SU-DHL-6 (cell line): Measurements from ENCODE around the gene IFFO2.

Source experiments
- H2AFZ ChIP-seq: fragments of 200-600 bp; sonication (generic); 2 replicates; pipeline ENCODE4 v1.6.1; 2014; ENCODE audit warnings: low read depth, mild to moderate bottlenecking, moderate library complexity, mixed read lengths, antibody characterized with exemption, low read length; ENCODE audit not compliant: severe bottlenecking
- H3F3A ChIP-seq: fragments of 200-600 bp; shearing (Covaris generic); 2 replicates; pipeline ENCODE4 v1.6.0; 2016; ENCODE audit warnings: antibody characterized with exemption, mild to moderate bottlenecking; ENCODE audit not compliant: insufficient read depth
- H3K27ac ChIP-seq: fragments of 200-600 bp; sonication (generic); 2 replicates; pipeline ENCODE4 v1.5.1; 2016; ENCODE audit warnings: low read depth, mild to moderate bottlenecking, low read length, moderate library complexity, mixed read lengths
- H3K27me3 ChIP-seq: fragments of 200-600 bp; sonication (generic), shearing (Covaris generic); 2 replicates; pipeline ENCODE4 v1.6.0; 2014; ENCODE audit warnings: mild to moderate bottlenecking, low read length
- H3K36me3 ChIP-seq: fragments of 200-600 bp; sonication (generic); 2 replicates; pipeline ENCODE4 v1.6.1; 2014; ENCODE audit warnings: mild to moderate bottlenecking, low read length, mixed read lengths
- H3K4me2 ChIP-seq: fragments of 300-600, 200-600 bp; shearing (Covaris generic), sonication (generic); 2 replicates; pipeline ENCODE4 v1.6.0; 2014; ENCODE audit warnings: low read length, low read depth, mild to moderate bottlenecking; ENCODE audit not compliant: poor library complexity, severe bottlenecking
- H3K4me3 ChIP-seq: fragments of 200-600 bp; sonication (generic); 2 replicates; pipeline ENCODE4 v1.5.1; 2014; ENCODE audit warnings: antibody characterized with exemption, low read length, mild to moderate bottlenecking, mixed read lengths; ENCODE audit not compliant: insufficient read depth, poor library complexity, severe bottlenecking
- H3K79me2 ChIP-seq: fragments of 200-600 bp; sonication (generic); 2 replicates; pipeline ENCODE4 v1.6.1; 2014; ENCODE audit warnings: mild to moderate bottlenecking, low read length, moderate library complexity; ENCODE audit not compliant: insufficient read depth
- H3K9ac ChIP-seq: fragments of 200-600 bp; sonication (generic); 2 replicates; pipeline ENCODE4 v1.7.0; 2014; ENCODE audit warnings: mild to moderate bottlenecking, low read length
- H3K9me2 ChIP-seq: fragments of 200-600 bp; sonication (generic); replicated peaks from 2 replicates; pipeline ENCODE4 v1.6.1; 2014; ENCODE audit warnings: low read length; ENCODE audit not compliant: insufficient read depth
- H3K9me3 ChIP-seq: fragments of 200-600 bp; sonication (generic); 2 replicates; pipeline ENCODE4 v1.6.1; 2014; ENCODE audit warnings: low read length, mixed read lengths; ENCODE audit not compliant: insufficient read depth
- H4K20me1 ChIP-seq: fragments of 200-600 bp; sonication (generic); 2 replicates; pipeline ENCODE4 v1.6.1; 2014; ENCODE audit warnings: low read depth, mild to moderate bottlenecking, antibody characterized with exemption, low read length, moderate library complexity, mixed read lengths
- EZH2phosphoT487 ChIP-seq: fragments of 200-600 bp; sonication (generic), shearing (Covaris generic); conservative IDR thresholded peaks from 2 replicates; pipeline ENCODE4 v1.6.1; 2018; ENCODE audit warnings: mild to moderate bottlenecking, antibody characterized with exemption, low read length, moderate library complexity, mixed read lengths
- TF ChIP-seq, protein P1 (sequence below): fragments of 200-600 bp; sonication (generic); IDR thresholded peaks from one replicate; pipeline ENCODE4 v1.5.1; 2017; ENCODE audit warnings: antibody characterized with exemption, mild to moderate bottlenecking, low read length, moderate library complexity; ENCODE audit not compliant: insufficient read depth, poor library complexity, severe bottlenecking

IFFO2 gene

DNA sequence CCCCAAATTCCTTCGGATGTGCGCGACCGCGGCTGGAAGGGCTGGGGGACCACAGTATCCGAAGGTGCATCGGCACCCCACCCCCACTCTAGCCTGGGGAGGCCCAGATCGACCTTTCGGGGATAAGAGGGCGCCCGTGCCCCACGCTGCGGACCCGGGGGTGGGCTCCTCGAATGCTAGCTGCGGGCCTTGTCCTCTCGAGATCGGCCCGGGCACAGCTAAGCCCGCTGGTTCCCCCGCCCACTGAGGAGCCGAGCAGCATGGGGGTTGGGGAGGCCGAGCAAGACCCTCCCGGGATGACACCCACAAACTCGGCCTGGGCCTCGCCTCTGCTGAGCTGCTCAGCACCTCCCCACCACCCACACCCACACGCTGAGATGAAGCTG lies 653 bp upstream of the IFFO2 start:
- Histone ChIP-seq H4K20me1 (no peaks in the 10 kb centered on the region), H3K4me2 (peak overlapping the region; percentile 39), H3K27me3 (no peaks in the 10 kb centered on the region), H3K79me2 (no peaks in the 10 kb centered on the region), H3K9me2 (no peaks in the 10 kb centered on the region), H3K9me3 (no peaks in the 10 kb centered on the region), H3F3A (no peaks in the 10 kb centered on the region), H3K36me3 (no peaks in the 10 kb centered on the region), H3K4me3 (no peak overlapping the region), H2AFZ (no peak overlapping the region), H3K9ac (no peak overlapping the region), H3K27ac (no peak overlapping the region)
- no peak for TF ChIP-seq EZH2phosphoT487
- TF ChIP-seq, protein P1, sequence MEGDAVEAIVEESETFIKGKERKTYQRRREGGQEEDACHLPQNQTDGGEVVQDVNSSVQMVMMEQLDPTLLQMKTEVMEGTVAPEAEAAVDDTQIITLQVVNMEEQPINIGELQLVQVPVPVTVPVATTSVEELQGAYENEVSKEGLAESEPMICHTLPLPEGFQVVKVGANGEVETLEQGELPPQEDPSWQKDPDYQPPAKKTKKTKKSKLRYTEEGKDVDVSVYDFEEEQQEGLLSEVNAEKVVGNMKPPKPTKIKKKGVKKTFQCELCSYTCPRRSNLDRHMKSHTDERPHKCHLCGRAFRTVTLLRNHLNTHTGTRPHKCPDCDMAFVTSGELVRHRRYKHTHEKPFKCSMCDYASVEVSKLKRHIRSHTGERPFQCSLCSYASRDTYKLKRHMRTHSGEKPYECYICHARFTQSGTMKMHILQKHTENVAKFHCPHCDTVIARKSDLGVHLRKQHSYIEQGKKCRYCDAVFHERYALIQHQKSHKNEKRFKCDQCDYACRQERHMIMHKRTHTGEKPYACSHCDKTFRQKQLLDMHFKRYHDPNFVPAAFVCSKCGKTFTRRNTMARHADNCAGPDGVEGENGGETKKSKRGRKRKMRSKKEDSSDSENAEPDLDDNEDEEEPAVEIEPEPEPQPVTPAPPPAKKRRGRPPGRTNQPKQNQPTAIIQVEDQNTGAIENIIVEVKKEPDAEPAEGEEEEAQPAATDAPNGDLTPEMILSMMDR = no peak

DNA sequence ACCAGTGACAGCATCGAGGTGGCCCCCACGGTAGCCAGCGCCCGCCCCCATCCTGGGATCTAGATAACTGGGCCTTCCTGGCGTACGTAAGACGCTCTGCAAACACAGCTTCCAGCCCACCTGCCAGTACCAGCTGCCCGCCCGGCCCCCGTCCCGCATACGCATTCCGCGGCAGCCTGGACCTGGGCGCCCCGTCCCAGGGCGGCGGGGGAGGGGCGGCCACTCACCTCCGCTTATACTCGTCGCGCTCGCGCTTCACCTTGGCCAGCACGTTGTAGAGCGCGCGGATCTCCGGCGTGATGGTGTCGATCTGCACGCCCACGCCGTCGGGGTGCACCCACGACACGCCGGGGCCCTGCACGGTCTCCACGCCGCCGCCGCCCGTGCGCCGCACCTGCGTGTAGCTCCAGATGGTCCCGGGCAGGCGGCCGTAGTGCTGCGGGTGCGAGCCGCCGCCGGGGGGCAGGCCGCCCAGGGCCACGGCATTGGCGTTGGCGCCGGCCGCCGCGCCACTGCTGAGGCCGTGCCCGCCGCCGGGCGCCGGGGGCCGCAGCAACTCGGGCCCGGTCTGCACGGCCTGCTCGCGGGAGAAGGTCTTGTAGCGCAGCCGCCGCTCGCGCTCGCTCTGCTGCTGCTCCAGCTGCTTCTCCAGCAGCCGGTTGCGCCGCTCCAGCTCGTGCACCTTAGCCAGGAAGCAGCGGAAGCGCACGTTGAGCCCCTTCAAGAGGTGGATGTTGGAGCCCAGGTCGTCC lies 859 bp downstream of the IFFO2 start:
- H3K4me2 ChIP-seq = peak overlapping the region; percentile 33
- no peak overlapping the region for H2AFZ ChIP-seq

DNA sequence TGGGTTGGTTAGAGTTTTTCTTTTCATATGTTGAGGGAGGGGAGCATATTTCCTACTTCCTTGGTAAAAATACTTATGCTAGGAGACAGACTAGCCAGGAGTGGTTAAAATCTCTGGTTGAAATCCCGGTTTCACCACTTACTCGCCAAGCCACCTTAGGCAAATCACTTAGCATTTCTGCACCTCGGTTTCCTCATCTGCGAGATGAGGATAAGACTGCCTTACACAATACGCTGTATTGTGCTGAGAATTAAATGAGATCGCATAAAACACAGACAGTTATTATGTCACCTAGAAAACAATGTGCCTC lies 1.4 kb downstream of the IFFO2 start:
- Histone ChIP-seq H3F3A (no peaks in the 10 kb centered on the region), H3K9me2 (no peaks in the 10 kb centered on the region), H3K9ac (no peak overlapping the region), H3K27ac (no peak overlapping the region), H3K4me3 (no peak overlapping the region), H3K79me2 (no peaks in the 10 kb centered on the region), H3K4me2 (no peak overlapping the region), H3K27me3 (no peaks in the 10 kb centered on the region), H2AFZ (no peak overlapping the region), H3K9me3 (no peaks in the 10 kb centered on the region), H3K36me3 (no peaks in the 10 kb centered on the region), H4K20me1 (no peaks in the 10 kb centered on the region)
- TF ChIP-seq, protein P1 = no peak
- no peak for TF ChIP-seq EZH2phosphoT487

More for the DNA sequence above, 859 bp downstream of the IFFO2 start:
- TF ChIP-seq EZH2phosphoT487 = no peak
- TF ChIP-seq, protein P1 = no peak
- H4K20me1 ChIP-seq = no peaks in the 10 kb centered on the region
- H3K79me2 ChIP-seq = no peaks in the 10 kb centered on the region
- H3K9me2 ChIP-seq = no peaks in the 10 kb centered on the region
- H3K27ac ChIP-seq = no peak overlapping the region
- H3F3A ChIP-seq = no peaks in the 10 kb centered on the region
- no peaks in the 10 kb centered on the region for H3K27me3 ChIP-seq
- H3K9ac ChIP-seq = no peak overlapping the region
- H3K36me3 ChIP-seq = no peaks in the 10 kb centered on the region
- no peaks in the 10 kb centered on the region for H3K9me3 ChIP-seq
- H3K4me3 ChIP-seq = no peak overlapping the region
